HG02763 (cell line): ENCODE data around the gene HOXA7.

Source experiments
- ATAC-seq: cut with Tn5 transposase; IDR thresholded peaks from one replicate; pipeline ENCODE4 v1.9.1; 2021; ENCODE audit warnings: mild to moderate bottlenecking, moderate library complexity; ENCODE audit not compliant: unreplicated experiment

The HOXA7 gene

GRCh38 chr7:27124096-27124901 lies 32.2 kb downstream of the HOXA7 start:
- ATAC-seq: no peak

DNA sequence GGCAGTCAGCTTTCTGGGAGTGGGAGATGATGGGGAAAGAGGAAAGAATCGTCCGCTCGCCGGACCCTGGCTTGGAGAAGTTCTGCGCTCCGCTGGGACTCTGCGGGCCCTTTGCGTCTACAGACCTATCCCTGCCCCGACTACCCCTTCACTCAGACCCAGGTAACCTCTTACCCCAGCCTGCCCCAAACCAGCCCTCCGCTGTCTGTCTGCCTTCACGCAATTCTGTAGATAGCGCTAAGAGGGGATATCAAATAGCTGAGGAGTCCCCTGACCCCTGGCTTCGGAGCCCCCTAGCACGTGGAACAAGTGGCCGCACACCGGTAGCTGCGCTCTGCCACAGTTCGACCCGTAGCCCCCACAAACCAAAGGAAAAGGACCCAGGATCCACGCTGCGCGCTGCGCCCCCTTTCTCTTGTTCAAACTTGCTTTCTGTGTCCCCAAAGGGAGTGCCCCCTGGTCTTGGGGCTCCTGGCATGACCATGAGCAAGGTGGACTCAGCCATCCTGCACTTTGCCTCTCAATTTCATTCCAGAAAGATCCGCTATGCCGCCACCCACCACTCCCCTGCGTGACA lies 32.9 kb downstream of the HOXA7 start:
- no peak for ATAC-seq

DNA sequence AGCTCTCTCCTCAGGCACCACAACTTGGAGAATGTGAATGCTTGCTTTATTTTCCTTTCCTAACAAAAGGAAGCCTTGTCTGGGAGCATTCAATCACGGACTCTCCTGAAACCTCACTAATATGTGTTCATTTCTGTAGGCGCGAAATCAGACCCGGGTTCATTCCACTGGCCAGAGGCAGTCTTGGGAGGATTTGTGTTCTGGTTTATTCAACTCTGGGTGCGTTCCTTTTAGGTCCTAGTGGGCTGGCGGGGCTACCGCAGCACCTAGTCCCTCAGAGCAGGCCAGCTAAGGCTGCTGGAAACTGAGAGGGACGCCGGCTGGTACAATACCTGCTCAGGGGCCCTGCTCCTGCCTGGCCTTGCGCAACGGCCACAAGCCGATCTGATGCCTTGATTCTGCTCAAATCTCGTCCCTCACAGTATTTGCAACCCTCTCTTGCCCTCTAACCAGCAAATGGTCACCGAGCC lies 33.4 kb downstream of the HOXA7 start:
- no peak for ATAC-seq

DNA sequence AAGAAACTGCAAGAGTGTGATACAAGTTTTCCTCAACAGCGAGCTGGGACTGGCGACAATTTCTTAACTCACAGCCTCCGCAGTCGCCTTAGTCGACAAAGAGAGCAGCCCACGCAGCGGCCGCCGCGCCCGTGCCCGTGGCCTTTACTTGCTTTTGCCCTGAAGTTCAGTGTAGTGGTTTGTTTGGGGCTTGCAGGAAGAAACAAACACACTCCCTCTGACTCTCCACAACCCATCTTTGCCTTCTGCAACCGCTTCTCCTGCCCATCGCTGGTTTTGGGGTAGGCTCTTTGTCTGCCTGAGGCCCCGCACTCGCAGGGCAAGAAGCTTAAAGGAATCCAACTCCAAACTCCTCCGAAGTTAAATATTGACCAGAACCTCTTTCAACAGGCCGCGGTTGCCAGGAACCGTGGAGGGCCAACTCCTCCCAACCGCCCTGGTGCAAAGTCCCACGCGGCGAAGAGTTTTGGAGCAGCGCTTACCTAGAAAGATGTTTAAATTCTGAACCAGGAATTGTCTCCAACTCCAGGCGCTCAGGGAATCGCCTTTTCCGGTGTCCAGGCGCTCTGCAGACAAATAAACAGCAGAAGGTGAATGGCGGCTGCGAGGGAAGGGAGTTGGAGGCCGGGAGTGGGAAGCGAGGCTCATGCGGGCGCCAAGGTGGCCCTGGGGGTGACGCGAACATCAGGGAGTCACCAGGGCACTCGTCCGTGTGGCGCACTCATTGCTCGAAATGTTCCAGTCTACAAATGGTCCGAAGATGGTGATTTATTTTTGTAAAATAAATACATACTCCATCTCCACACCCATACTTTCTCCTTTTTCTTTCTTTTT lies 34.2 kb downstream of the HOXA7 start:
- ATAC-seq: no peak

- ATAC-seq: no peak
These were observed 34.8 kb downstream of the HOXA7 start for GRCh38 chr7:27121684-27122076.

DNA sequence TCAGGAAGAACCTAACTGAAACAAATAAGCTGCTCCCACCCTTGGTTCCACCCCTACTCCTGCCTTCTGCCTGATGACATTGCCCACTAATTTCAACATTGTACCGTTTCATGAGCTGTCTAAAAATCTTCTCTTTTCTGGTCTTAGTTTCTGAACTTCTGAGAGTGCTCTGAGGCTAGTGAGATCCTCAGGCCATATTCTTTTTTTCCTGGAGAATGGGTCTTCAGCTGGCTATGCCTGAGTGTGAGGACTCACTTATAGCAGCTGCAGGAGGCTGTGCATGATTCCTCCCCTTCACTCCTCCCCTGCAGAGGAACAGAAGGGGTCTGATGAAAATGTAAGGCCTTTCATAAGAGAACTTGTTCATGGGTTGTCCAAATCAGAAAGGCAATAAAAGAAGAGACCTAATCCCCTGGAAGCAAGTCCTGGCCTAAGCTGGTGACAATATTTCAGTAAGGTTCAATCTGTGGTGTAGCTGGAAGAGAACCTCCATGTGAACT lies 37.0 kb downstream of the HOXA7 start:
- ATAC-seq: no peak

DNA sequence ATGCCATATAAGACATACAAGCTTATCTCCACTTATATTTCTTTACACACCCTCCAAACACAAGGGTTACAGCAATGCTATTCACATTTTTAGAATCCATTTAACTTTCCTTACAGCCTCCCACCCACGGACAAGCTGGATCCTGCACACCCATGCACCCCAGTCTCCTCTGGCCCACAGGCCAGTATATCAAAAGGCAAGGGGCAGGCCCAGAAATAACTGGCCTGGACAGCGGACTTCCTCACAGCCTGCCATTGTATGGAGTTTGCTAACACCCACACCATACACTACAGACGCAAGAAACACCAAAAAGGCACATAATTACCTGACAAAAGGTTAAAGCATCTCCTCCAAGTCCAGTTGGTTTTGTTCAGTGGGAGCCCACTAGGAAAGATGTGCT lies 37.9 kb downstream of the HOXA7 start:
- ATAC-seq: no peak

DNA sequence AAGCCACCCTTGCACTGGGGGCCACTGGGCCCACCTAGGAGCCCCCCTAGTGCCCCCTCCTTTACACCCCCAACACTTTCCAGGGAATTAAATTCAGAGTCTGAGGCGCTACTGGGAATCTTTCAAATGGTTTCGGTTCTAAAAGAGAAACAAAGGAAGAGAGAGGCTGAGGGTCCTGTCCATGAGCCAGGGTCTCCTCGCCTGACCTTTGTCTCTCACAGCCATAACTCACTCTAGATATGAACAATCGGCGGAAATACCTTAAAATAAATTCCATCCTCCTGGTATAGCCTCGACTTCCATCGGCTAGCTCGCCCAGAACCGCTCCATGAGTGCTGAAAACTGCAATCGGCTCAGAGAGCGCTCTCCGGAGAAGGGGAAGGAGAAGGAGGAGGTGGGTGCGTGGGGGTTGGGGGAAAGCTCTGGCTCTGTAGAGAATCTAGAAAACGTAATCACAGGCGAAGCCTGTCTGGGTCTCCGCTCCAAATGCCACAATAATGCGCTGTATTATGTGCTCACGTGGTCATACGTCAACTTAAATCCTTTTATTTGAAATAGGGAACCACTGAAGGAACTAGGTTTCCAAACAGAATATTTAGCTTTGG lies 38.5 kb downstream of the HOXA7 start:
- no peak for ATAC-seq

GRCh38 chr7:27116962-27117886 lies 39.3 kb downstream of the HOXA7 start:
- ATAC-seq: no peak

DNA sequence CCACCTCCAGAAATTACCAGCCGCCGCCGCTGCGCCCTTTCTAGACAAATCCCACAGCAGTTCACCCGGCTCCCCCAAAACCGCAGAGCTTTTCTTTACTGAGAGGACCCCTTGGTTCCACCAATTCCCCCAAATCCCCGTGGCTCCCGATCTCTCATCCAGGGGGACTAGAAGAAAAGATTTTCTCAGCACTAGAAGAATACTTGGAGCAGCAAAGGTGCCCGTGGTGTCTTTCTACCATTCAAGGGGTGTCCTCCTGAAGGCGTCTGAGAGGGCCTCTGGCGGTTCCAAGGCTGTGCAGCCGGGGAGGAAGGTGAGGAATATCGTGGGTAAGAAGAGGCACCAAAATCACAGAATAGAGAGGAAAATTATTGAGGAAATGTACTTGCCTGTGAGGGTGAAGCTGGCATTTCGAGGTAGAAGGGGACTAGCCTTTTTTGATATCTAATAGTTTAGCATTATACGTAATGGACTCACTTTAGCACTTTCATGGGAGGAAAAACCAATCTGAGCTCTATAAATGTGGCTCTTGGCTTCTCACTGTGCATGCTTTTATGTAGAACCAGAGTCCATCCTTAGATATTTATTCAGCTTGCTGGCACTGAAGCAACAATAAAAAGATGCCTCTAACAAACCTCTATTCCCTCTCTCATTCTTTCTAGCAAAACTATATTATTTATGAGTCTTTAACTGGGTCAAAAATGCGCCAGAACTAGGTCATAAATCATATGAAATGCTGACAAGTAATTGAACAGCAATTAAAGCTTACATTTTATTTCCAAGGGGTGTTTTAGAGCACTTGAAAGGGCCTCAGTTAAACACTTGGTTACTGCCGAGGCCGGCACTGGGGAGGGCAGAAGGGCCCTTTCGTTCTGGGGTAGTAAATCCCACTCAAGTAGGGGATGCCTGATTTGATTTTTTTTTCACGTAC lies 40.2 kb downstream of the HOXA7 start:
- no peak for ATAC-seq

- no peak for ATAC-seq
These were observed 41.1 kb downstream of the HOXA7 start for GRCh38 chr7:27115221-27116026.

DNA sequence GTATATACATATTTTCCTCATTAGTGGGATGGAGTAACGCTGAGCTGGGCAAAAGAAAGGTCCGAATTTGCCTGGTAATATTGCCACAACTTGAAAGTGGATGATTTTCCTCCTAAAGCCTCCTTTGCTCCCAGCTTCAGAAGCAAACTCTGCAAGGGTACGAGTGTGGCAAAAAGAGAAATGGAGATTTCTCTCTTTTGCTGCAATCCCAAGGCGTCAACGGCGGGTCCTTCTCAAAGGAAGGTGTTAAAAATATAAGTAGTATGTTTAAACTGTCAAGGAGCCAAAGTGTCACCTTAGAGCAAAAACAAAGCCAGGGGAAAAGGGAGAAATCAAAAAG lies 41.6 kb downstream of the HOXA7 start:
- ATAC-seq: no peak

GRCh38 chr7:27113991-27114769 lies 42.3 kb downstream of the HOXA7 start:
- no peak for ATAC-seq

- ATAC-seq: no peak
These were observed 43.2 kb downstream of the HOXA7 start for GRCh38 chr7:27112955-27113949.

- no peak for ATAC-seq
These were observed 44.1 kb downstream of the HOXA7 start for GRCh38 chr7:27112361-27112760.

- no peak for ATAC-seq
These were observed 44.7 kb downstream of the HOXA7 start for GRCh38 chr7:27111751-27112277.
